GM13976 (cell line): ENCODE measurements around the gene CD3G.

Source experiments
- DNase-seq: peaks from one replicate; pipeline ENCODE4 v3.0.0; 2012; ENCODE audit warnings: low spot score
- in situ Hi-C: fragments of 300-500 bp; cut with MboI; formaldehyde crosslinking; loops from one replicate; pipeline ENCODE4 v1.12.0; 2022; ENCODE audit warnings: low sequenced_read_pairs, mixed read lengths, inconsistent platforms; ENCODE audit not compliant: unreplicated experiment
- TF ChIP-seq, protein P1 (sequence below): IDR thresholded peaks from 2 replicates; pipeline ENCODE4 v1.5.1; 2012; ENCODE audit warnings: borderline replicate concordance, mild to moderate bottlenecking; ENCODE audit not compliant: insufficient read depth; ENCODE audit errors: extremely low read depth, missing control alignments, control extremely low read depth

The CD3G gene

DNA sequence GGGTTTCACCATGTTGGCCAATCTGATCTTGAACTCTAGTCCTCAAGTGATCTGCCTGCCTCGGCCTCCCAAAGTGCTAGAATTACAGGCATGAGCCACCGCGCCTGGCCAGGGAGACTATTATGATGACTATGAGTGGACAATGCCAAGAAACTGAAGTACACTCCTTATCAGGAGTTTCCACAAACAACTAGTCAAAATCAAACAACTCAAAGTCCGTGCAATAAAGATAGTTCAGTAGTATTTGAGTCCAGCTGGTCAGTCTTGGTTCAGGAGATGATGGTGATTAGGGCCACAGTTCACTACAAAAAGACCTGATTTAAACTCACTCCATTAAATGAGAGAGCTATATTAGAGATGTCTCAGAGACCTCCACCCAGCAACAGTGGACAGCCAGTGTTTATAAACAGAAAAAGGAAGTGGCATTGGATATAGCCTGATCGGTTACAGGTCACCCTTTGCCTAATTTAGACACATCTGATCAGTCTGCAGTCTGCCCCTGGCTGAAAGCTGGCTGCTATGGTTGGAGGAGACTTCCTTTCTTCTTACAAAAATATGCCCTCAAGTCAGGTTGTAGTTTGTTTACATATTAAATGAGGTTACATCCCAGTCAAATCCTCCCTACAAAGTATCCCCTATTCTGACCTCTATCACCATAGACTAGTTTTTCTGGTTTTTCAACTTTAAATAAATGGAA, 22.6 kb upstream of the CD3G start:
- in situ Hi-C loops, result no loop called here

DNA sequence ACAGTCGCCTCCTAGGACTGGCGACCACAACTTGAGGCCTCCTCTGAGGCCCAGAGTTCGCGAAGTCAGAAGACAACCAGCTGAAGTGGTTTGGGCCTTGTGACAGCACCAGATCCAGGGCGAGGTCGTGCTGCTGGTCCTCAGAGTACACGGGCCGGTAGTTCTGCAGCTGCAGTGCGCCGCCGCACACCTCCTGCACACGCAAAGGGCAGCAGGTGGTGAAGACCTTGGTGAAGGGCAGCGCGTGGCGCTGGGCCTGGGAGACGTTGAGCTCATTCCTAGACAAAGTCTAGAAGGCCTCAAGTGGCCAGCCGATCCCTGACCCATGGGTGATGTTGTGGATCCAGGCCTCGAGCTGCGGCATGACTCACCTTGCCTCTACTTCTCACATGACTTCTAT, 21.4 kb upstream of the CD3G start:
- no peak for DNase-seq
- in situ Hi-C loops, result no loop called here
- TF ChIP-seq, protein P1, sequence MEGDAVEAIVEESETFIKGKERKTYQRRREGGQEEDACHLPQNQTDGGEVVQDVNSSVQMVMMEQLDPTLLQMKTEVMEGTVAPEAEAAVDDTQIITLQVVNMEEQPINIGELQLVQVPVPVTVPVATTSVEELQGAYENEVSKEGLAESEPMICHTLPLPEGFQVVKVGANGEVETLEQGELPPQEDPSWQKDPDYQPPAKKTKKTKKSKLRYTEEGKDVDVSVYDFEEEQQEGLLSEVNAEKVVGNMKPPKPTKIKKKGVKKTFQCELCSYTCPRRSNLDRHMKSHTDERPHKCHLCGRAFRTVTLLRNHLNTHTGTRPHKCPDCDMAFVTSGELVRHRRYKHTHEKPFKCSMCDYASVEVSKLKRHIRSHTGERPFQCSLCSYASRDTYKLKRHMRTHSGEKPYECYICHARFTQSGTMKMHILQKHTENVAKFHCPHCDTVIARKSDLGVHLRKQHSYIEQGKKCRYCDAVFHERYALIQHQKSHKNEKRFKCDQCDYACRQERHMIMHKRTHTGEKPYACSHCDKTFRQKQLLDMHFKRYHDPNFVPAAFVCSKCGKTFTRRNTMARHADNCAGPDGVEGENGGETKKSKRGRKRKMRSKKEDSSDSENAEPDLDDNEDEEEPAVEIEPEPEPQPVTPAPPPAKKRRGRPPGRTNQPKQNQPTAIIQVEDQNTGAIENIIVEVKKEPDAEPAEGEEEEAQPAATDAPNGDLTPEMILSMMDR, result no peak

More for the DNA sequence above, 22.6 kb upstream of the CD3G start:
- peak; percentile 41 for DNase-seq
- TF ChIP-seq, protein P1, result no peak

DNA sequence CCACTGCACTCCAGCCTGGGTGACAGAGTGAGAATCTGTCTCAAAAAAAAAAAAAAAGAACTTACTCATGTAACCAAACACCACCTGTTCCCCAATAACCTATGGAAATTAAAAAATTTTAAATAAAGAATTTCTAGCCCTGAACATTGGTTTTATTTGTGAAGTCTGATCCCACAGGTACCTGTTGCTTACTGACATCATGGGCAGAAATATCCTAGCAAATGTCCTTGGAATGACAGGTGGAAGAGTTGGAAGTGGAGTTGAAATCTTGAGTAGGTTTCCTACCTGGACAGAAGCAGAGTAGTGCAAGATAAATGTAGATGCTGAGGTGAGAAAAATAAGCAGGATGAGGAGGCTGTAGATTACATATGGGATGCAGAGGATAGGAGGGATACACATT, 18.9 kb upstream of the CD3G start:
- in situ Hi-C loops, result no loop called here
- TF ChIP-seq, protein P1, result no peak
- no peak for DNase-seq

DNA sequence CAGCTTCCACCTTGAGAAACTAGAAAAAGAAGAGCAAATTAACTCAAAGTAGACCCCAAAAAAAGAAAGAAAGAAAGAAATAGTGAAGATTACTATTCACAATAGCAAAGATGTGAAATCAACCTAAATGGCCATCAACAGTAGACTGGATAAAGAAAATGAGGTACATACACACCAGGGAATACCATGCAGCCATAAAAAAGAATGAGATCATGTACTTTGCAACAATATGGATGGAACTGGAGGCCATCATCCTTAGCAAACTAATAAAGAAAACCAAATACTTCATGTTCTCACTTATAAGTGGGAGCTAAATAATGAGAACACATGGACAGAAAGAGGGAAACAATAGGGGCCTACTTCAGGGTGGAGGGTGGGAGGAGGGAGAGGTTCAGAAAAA, 15.4 kb upstream of the CD3G start:
- TF ChIP-seq, protein P1, result no peak
- in situ Hi-C loops, result no loop called here
- DNase-seq, result no peak

DNA sequence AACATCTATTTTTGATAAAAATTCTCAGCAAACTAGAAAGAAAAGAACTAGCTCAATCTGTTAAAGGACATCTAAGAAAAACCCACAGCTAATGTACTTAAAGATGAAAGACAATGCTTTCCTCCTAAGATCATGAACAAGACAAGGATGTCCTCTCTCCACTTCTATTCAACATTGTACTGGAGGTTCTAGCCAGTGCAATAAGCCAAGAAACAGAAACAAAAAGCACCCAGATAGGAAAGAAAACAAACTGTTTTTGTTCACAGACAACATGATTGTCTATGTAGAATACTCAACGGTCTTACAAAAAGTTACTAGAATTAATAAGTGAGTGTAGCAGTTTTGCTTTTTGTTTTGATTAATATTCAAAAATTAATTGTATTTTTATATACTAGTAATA, 9.4 kb upstream of the CD3G start:
- TF ChIP-seq, protein P1, result no peak
- in situ Hi-C loops, result no loop called here
- DNase-seq, result no peak

DNA sequence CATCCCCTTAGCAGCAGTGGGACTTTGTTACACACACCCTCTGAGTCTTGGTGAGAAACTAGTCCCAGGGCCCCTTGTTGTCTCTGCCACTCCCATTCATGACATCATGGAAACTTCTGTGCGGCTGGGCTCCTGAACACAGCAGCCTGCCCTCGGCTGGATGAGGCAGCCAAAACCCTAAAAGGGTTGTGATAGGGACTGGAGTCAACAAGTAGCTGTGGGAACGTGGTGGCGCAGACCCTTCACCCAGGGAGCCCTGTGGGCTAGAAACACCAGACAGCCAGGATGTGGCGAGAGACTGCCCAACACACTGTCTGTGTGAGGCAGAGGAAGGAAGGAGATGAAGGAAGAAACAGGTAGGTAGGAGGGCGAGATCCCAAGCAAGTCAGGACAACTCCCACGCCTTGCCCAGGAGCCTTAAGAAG, 5.5 kb upstream of the CD3G start:
- DNase-seq, result peak; percentile 76
- in situ Hi-C loops, result no loop called here
- TF ChIP-seq, protein P1, result no peak
